Vagina (tissue), 2 donors: Measurements from ENCODE around the gene SPTLC3. TPM values are rescaled to one million over a fixed set of nuclear protein-coding genes. Genes with fewer than 3 reads are reported as not detected.

ENCODE experiments used
- DNase-seq, 2 donors: peaks; one replicate each; pipeline ENCODE4 v3.0.0-alpha.2; 2017; ENCODE audit errors: extremely low spot score in 2 of 2
- H3K27ac ChIP-seq: fragments of 200-600 bp; sonication (generic); one replicate; pipeline ENCODE4 v1.5.1; 2019
- H3K27me3 ChIP-seq: fragments of 200-600 bp; sonication (generic); one replicate; pipeline ENCODE4 v1.5.1; 2019
- H3K36me3 ChIP-seq, 2 donors: fragments of 200-600 bp; sonication (generic); one replicate each; pipeline ENCODE4 v1.5.1; 2017 to 2019
- H3K4me1 ChIP-seq: fragments of 200-600 bp; sonication (generic); one replicate; pipeline ENCODE4 v1.5.1; 2019
- H3K4me3 ChIP-seq, 2 donors: fragments of 200-600 bp; sonication (generic); 1 replicate in 1 of 2; 2 replicates in 1 of 2; pipeline ENCODE4 v1.5.1; 2016 to 2019
- H3K9me3 ChIP-seq: fragments of 200-600 bp; sonication (generic); one replicate; pipeline ENCODE4 v1.5.1; 2019
- POLR2A ChIP-seq, 2 donors: fragments of 450-650 bp; IDR thresholded peaks; one replicate each; pipeline ENCODE4 v1.6.1; 2017; ENCODE audit warnings: antibody characterized with exemption in 2 of 2, mild to moderate bottlenecking in 2 of 2, moderate library complexity in 2 of 2
- POLR2AphosphoS5 ChIP-seq, 2 donors: sonication (generic); formaldehyde crosslinking; IDR thresholded peaks; one replicate each; pipeline ENCODE4 v1.9.0; 2017; ENCODE audit warnings: antibody characterized with exemption in 2 of 2, mild to moderate bottlenecking in 2 of 2, low read depth in 1 of 2; ENCODE audit not compliant: insufficient read depth in 1 of 2
- intact Hi-C: fragments of 100-400 bp; cut with DNase I; formaldehyde crosslinking; loops from one replicate; pipeline ENCODE4 v1.15.1; 2023
- total RNA-seq: library from RNA; depleted of rRNA; stranded (reverse); fragments of >200 nt; gene quantifications from one replicate; pipeline ENCODE4 v1.2.3, GENCODE V29; 2016
- TF ChIP-seq, protein P1 (sequence below), 3 experiments: fragments of 450-650 bp in 2 of 3; fragments of 200-600 bp in 1 of 3; sonication (generic) in 1 of 3; IDR thresholded peaks; one replicate each; pipeline ENCODE4 v1.5.1; 2017 to 2019; ENCODE audit warnings: antibody characterized with exemption in 3 of 3, mild to moderate bottlenecking in 2 of 3, moderate library complexity in 2 of 3

The SPTLC3 gene
- total RNA-seq, 1 donor from 2014 or later, result 5.9 TPM

DNA sequence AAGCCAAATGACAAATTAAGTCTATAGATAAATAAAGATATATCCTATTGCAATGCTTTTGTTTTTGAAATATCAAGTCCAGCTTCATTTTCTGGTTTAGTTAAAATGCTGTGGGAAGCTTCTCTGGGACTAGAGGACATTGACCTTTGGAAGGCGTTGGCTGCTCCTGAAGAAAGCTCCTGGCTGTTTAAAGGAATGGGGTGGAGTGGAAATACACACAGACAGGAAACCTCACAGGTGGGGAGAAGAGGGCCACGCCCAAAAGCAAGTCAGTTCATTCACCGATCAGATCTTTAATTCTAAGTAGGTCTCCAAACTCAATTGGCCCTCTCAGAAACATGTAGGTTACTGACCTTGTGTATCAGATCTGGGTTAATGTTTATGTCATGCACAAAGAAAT lies 59.6 kb downstream of the SPTLC3 start:
- Histone ChIP-seq H3K4me1 (no peaks in the 10 kb centered on the region), H3K36me3 (no peaks in the 10 kb centered on the region), H3K4me3 (no peak overlapping the region), H3K9me3 (no peaks in the 10 kb centered on the region), H3K27ac (no peak overlapping the region), H3K27me3 (no peaks in the 10 kb centered on the region)
- intact Hi-C loops, result no loop called here
- TF ChIP-seq POLR2A (IDR thresholded peaks at IDR 0.05), result no peak
- no peak for TF ChIP-seq POLR2AphosphoS5 (IDR thresholded peaks at IDR 0.05; ENCODE audit: insufficient read depth in 1 of 2, low read depth in 1 of 2)
- TF ChIP-seq, protein P1, sequence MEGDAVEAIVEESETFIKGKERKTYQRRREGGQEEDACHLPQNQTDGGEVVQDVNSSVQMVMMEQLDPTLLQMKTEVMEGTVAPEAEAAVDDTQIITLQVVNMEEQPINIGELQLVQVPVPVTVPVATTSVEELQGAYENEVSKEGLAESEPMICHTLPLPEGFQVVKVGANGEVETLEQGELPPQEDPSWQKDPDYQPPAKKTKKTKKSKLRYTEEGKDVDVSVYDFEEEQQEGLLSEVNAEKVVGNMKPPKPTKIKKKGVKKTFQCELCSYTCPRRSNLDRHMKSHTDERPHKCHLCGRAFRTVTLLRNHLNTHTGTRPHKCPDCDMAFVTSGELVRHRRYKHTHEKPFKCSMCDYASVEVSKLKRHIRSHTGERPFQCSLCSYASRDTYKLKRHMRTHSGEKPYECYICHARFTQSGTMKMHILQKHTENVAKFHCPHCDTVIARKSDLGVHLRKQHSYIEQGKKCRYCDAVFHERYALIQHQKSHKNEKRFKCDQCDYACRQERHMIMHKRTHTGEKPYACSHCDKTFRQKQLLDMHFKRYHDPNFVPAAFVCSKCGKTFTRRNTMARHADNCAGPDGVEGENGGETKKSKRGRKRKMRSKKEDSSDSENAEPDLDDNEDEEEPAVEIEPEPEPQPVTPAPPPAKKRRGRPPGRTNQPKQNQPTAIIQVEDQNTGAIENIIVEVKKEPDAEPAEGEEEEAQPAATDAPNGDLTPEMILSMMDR (IDR thresholded peaks at IDR 0.05), result no peak
- no peak for DNase-seq

DNA sequence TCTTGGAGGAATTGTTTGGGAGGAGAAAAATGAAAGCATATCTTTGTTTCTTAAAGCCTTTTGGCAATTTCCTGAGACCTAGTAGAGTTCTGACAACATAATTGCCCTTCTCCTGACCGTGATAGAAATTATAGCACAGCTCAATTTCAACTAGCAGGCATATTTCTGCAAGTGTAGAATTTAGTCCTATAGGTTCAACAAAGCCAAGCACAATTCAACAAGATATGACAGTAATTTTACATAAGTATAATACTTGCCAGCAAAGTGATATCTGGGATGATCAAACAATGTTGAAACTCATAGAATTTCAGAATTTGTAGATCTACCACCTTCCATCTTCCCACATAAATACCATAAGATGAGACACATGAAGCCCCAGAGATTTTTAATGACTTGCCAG lies 73.1 kb downstream of the SPTLC3 start:
- H3K27me3 ChIP-seq, result no peaks in the 10 kb centered on the region
- no peaks in the 10 kb centered on the region for H3K4me1 ChIP-seq
- no peak for DNase-seq
- no peaks in the 10 kb centered on the region for H3K36me3 ChIP-seq
- intact Hi-C loops, result no loop called here
- H3K4me3 ChIP-seq, result no peak overlapping the region
- no peaks in the 10 kb centered on the region for H3K9me3 ChIP-seq
- no peak overlapping the region for H3K27ac ChIP-seq
- TF ChIP-seq POLR2AphosphoS5 (IDR thresholded peaks at IDR 0.05; ENCODE audit: insufficient read depth in 1 of 2, low read depth in 1 of 2) (no peak), POLR2A (IDR thresholded peaks at IDR 0.05) (no peak)
- TF ChIP-seq, protein P1 (IDR thresholded peaks at IDR 0.05), result no peak

DNA sequence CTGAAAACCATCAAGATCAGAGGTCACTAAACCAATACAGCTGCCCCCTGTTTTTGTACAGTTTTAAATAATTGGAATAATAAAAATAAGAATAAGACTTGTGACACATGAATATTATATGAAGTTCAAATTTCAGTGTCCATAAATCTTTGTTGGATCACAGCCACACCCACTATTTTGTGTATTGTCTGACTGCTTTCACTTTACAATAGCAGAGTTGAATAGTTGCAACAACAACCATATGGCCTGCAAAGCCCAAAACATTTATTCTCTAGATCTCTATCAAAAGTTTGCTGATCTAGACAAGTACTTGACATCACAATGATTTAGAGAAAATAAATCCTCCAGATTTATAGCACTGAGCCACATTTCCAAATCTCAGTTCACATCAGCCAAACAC lies 73.6 kb downstream of the SPTLC3 start:
- Histone ChIP-seq H3K27me3 (no peaks in the 10 kb centered on the region), H3K9me3 (no peaks in the 10 kb centered on the region), H3K4me3 (no peak overlapping the region), H3K27ac (no peak overlapping the region), H3K4me1 (no peaks in the 10 kb centered on the region), H3K36me3 (no peaks in the 10 kb centered on the region)
- TF ChIP-seq POLR2A (IDR thresholded peaks at IDR 0.05), result no peak
- TF ChIP-seq, protein P1 (IDR thresholded peaks at IDR 0.05), result no peak
- no peak for TF ChIP-seq POLR2AphosphoS5 (IDR thresholded peaks at IDR 0.05; ENCODE audit: insufficient read depth in 1 of 2, low read depth in 1 of 2)
- intact Hi-C loops, result no loop called here
- no peak for DNase-seq

GRCh38 chr20:13085275-13085674 lies 76.5 kb downstream of the SPTLC3 start:
- intact Hi-C loops, result no loop called here
- TF ChIP-seq POLR2A (IDR thresholded peaks at IDR 0.05) (no peak), POLR2AphosphoS5 (IDR thresholded peaks at IDR 0.05; ENCODE audit: insufficient read depth in 1 of 2, low read depth in 1 of 2) (no peak)
- TF ChIP-seq, protein P1 (IDR thresholded peaks at IDR 0.05), result no peak
- Histone ChIP-seq H3K4me1 (no peaks in the 10 kb centered on the region), H3K36me3 (no peaks in the 10 kb centered on the region), H3K27me3 (no peaks in the 10 kb centered on the region), H3K9me3 (no peaks in the 10 kb centered on the region), H3K4me3 (no peak overlapping the region), H3K27ac (no peak overlapping the region)
- DNase-seq, result no peak

DNA sequence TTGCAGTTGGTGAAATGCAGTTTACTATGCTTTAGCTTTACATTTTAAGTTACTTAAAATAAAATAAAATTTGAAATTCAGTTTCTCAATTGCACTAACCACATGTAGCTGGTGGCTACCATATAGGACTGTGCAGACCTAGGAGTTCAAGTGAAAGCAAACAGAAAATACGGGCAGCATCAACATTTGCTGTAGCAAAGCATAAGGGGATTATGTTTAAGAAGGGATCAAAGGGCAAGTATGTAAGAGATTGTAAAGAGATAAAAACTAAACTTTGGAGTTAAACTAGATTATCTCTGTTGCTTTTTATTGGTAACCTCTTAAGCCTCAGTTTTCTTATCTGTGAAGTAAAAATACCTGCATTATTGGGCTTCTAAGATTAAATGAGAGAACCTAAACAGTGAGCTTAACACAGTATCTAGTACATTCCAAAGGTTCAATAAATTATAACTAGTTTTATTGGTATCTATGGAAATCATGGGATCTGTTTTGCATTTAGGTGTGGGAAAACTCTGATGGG lies 81.2 kb downstream of the SPTLC3 start:
- H3K4me3 ChIP-seq, result no peak overlapping the region
- H3K36me3 ChIP-seq, result no peaks in the 10 kb centered on the region
- no peaks in the 10 kb centered on the region for H3K9me3 ChIP-seq
- H3K4me1 ChIP-seq, result no peaks in the 10 kb centered on the region
- H3K27me3 ChIP-seq, result no peaks in the 10 kb centered on the region
- no peak overlapping the region for H3K27ac ChIP-seq
- TF ChIP-seq, protein P1 (IDR thresholded peaks at IDR 0.05), result no peak
- no peak for TF ChIP-seq POLR2A (IDR thresholded peaks at IDR 0.05)
- TF ChIP-seq POLR2AphosphoS5 (IDR thresholded peaks at IDR 0.05; ENCODE audit: insufficient read depth in 1 of 2, low read depth in 1 of 2), result no peak
- no peak for DNase-seq
- intact Hi-C loops, result no loop called here
